ENCODE results near the gene LENG8. TPM values are rescaled to one million over a fixed set of nuclear protein-coding genes. Genes with fewer than 3 reads are reported as not detected.

LENG8 gene
- total and polyA plus RNA-seq, 8 donors: 37.4 to 464 (median 121) TPM

DNA sequence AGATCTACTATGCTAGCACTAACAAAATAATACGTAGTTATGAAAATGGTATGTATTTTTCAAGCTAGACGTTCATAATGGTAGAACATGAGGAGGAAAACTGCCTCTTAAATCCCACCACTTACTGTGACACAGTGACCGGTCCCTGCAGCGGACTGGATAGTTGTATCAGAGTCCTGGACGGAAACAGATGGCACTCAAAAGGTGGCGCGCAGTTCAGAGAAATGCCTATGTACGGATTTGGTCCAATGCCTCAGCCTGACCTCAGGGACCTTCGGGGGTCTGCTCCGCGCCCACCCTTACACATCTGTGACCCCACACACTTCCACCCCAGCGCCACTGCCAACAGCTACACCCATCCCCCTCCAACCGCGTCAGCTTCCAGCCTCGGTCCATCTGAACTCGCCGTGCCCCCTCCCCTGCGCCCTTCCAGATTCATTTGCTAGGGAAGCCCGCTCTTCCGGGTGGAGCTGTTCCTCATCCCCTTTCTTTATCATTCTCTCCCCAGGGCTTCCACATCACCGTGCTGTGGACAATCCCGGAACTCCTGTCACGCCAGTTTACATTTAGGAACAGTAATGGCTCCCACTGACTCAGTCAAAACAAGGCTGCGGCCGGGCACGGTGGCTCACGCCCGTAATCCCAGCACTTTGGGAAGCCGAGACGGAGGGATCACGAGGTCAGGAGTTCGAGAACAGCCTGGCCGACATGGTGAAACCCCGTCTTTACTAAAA lies 792 bp upstream of the LENG8 start:
- Histone ChIP-seq H3K36me3 (peaks cover 19 to 58% (median 54%) of the 10 kb centered on the region in 4 donors), H3K27me3 (no peaks in the 10 kb centered on the region), H3K4me3 (peak overlapping the region; percentile 73 to 95 (median 90)), H3K4me1 (peaks cover 43 to 70% (median 58%) of the 10 kb centered on the region in 4 donors), H3K9me3 (no peaks in the 10 kb centered on the region), H3K27ac (peak overlapping the region; percentile 94 to 99 (median 98))
- DNase-seq: peak in 1 of 2 donors; percentile 89
- 0 to 1% (median 1%) methylated on average over 34 of the region's 34 CpGs for WGBS, 5 donors
- TF ChIP-seq POLR2AphosphoS5 (IDR thresholded peaks at IDR 0.05): peak in 2 of 3 donors; percentile 2 to 3
- TF ChIP-seq EP300 (IDR thresholded peaks at IDR 0.05): no peak
- TF ChIP-seq, protein P1, sequence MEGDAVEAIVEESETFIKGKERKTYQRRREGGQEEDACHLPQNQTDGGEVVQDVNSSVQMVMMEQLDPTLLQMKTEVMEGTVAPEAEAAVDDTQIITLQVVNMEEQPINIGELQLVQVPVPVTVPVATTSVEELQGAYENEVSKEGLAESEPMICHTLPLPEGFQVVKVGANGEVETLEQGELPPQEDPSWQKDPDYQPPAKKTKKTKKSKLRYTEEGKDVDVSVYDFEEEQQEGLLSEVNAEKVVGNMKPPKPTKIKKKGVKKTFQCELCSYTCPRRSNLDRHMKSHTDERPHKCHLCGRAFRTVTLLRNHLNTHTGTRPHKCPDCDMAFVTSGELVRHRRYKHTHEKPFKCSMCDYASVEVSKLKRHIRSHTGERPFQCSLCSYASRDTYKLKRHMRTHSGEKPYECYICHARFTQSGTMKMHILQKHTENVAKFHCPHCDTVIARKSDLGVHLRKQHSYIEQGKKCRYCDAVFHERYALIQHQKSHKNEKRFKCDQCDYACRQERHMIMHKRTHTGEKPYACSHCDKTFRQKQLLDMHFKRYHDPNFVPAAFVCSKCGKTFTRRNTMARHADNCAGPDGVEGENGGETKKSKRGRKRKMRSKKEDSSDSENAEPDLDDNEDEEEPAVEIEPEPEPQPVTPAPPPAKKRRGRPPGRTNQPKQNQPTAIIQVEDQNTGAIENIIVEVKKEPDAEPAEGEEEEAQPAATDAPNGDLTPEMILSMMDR (IDR thresholded peaks at IDR 0.05): peak in 1 of 7 experiments; percentile 6
- no peak for TF ChIP-seq POLR2A (IDR thresholded peaks at IDR 0.05)
- intact Hi-C loops (cut with DNase I; ENCODE audit: low total_unique reads): no loop called here

DNA sequence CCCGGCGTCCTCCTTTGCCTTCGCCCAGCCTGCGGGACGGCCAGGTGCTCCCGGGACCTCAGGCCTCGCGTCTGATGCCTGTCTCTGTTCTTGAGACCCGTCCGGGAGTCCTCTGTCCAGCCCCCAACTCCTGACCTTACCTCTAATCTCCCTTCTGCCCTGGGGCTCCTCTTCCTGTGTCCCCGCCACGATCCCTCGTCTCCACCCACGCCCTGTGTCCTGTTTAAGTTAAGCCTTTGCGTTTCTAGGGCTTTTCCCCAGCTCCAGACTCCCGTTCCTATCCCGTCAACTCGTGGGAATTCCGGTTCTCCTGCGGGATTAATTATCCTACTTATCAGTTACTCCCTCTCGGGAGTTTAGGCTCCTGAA lies 686 bp downstream of the LENG8 start:
- intact Hi-C loops (cut with DNase I; ENCODE audit: low total_unique reads): no loop called here
- TF ChIP-seq, protein P1 (IDR thresholded peaks at IDR 0.05): no peak
- no peak for TF ChIP-seq EP300 (IDR thresholded peaks at IDR 0.05)
- no peak for TF ChIP-seq POLR2A (IDR thresholded peaks at IDR 0.05)
- TF ChIP-seq POLR2AphosphoS5 (IDR thresholded peaks at IDR 0.05): no peak
- 0 to 2% (median 1%) methylated on average over 17 to 21 of the region's 21 CpGs for WGBS, 5 donors
- H3K27ac ChIP-seq: peak overlapping the region; percentile 94 to 99 (median 98)
- H3K4me3 ChIP-seq: peak overlapping the region; percentile 73 to 95 (median 90)
- H3K27me3 ChIP-seq: no peaks in the 10 kb centered on the region
- peaks cover 34 to 61% (median 58%) of the 10 kb centered on the region in 4 donors for H3K36me3 ChIP-seq
- H3K4me1 ChIP-seq: peaks cover 43 to 79% (median 60%) of the 10 kb centered on the region in 4 donors
- H3K9me3 ChIP-seq: no peaks in the 10 kb centered on the region
- DNase-seq: no peak

DNA sequence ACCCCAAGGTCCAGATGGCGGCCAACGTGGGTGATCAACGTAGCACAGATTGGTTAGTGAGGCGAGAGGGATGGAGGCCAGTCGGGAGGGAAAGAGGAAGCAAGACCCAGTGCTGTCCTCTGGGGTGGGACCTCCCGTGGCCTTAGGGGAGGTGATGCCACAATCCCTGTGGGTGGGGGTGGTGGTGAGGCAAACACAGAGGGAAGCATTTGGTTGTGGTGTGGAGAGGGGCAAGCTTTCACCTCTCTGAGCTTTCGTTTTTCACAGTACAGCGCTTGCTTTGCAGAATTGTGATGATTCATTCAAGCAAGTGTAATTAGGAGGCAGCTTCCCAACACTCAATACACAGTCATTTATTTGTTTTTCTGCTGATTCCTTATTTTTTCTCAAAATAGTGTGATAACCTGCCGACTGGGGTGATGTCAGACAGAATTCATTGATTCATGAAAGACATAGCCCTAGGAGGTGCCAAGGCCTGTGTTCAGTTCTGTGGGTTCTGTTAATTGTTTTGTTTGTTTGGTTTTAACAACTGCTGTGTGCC lies 2.4 kb downstream of the LENG8 start:
- peak in 1 of 2 donors; percentile 23 for DNase-seq
- H3K9me3 ChIP-seq: no peaks in the 10 kb centered on the region
- peak overlapping the region in 3 of 5 donors; percentile 49 to 99 (median 94) for H3K27ac ChIP-seq
- peaks cover 43 to 63% (median 52%) of the 10 kb centered on the region in 4 donors for H3K4me1 ChIP-seq
- intact Hi-C loops (cut with DNase I; ENCODE audit: low total_unique reads): no loop called here
- 44 to 59% (median 53%) methylated on average over 9 of the region's 9 CpGs for WGBS, 5 donors
- peaks cover 51 to 61% (median 58%) of the 10 kb centered on the region in 4 donors for H3K36me3 ChIP-seq
- H3K27me3 ChIP-seq: no peaks in the 10 kb centered on the region
- peak overlapping the region in 3 of 4 donors; percentile 11 to 93 (median 73) for H3K4me3 ChIP-seq
- no peak for TF ChIP-seq POLR2A (IDR thresholded peaks at IDR 0.05)
- TF ChIP-seq, protein P1 (IDR thresholded peaks at IDR 0.05): no peak
- TF ChIP-seq POLR2AphosphoS5 (IDR thresholded peaks at IDR 0.05): no peak
- no peak for TF ChIP-seq EP300 (IDR thresholded peaks at IDR 0.05)

DNA sequence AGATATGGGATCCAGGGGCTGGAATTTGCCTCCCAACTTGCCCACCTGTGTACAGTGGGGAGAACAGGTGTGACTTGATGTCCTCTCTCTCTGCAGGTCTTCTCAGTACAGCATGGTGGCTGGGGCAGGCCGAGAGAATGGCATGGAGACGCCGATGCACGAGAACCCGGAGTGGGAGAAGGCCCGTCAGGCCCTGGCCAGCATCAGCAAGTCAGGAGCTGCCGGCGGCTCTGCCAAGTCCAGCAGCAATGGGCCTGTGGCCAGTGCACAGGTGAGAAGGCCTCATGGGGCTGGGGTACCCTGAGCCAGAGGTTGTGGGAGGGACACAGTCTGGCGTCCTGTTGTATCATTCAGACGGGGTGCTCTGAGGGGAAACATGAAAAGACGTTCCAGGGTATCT lies 3.0 kb downstream of the LENG8 start:
- no peak for DNase-seq
- H3K27me3 ChIP-seq: no peaks in the 10 kb centered on the region
- H3K36me3 ChIP-seq: peaks cover 57 to 64% (median 63%) of the 10 kb centered on the region in 4 donors
- intact Hi-C loops (cut with DNase I; ENCODE audit: low total_unique reads): no loop called here
- H3K4me1 ChIP-seq: peaks cover 39 to 57% (median 46%) of the 10 kb centered on the region in 4 donors
- H3K9me3 ChIP-seq: no peaks in the 10 kb centered on the region
- no peak for TF ChIP-seq EP300 (IDR thresholded peaks at IDR 0.05)
- TF ChIP-seq, protein P1 (IDR thresholded peaks at IDR 0.05): no peak
- TF ChIP-seq POLR2A (IDR thresholded peaks at IDR 0.05): no peak
- TF ChIP-seq POLR2AphosphoS5 (IDR thresholded peaks at IDR 0.05): no peak
- peak overlapping the region in 3 of 5 donors; percentile 49 to 99 (median 94) for H3K27ac ChIP-seq
- WGBS, 5 donors: 83 to 90% (median 86%) methylated on average over 11 of the region's 11 CpGs
- peak overlapping the region in 1 of 4 donors; percentile 1 for H3K4me3 ChIP-seq

All from stomach (tissue), 9 donors.